ENCODE data around the gene SSUH2. TPM values are rescaled to one million over a fixed set of nuclear protein-coding genes. Genes with fewer than 3 reads are reported as not detected.

The SSUH2 gene
- total and polyA plus RNA-seq, 2 experiments from 2014 or later = 0.73 to 2.3 TPM

DNA sequence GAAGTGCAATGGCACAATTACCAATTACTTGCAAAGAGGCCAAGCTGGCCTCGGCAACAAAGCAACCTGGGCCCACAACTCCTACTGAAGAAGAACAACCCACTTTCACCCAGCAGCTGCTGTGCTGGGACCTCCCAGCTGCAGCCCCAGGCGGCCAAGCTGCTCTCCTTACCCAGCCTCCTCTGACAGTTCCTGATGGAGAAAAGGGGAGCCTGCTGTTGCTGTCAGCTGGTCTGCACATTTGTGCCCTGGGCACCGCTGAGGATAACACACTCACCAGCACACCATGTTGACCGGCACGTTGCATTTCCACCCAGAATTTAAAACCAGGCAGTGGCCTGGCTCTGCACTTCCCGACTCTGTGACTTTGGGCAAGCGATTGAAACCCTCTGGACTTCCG, 33.6 kb downstream of the SSUH2 start (continued):
- TF ChIP-seq ZNF462 (CRISPR knock-in tag; IDR thresholded peaks at IDR 0.05) = no peak
- TF ChIP-seq EZH2 (IDR thresholded peaks at IDR 0.05; ENCODE audit: low read depth, unreplicated experiment) = no peak
- no peak for TF ChIP-seq EZH2phosphoT487 (IDR thresholded peaks at IDR 0.05; ENCODE audit: unreplicated experiment)
- no peak for TF ChIP-seq STAT1 (IDR thresholded peaks at IDR 0.05; ENCODE audit: unreplicated experiment)
- no peak for TF ChIP-seq CREB1 (CRISPR knock-in tag; IDR thresholded peaks at IDR 0.05; ENCODE audit: low read depth)
- TF ChIP-seq, protein P1, sequence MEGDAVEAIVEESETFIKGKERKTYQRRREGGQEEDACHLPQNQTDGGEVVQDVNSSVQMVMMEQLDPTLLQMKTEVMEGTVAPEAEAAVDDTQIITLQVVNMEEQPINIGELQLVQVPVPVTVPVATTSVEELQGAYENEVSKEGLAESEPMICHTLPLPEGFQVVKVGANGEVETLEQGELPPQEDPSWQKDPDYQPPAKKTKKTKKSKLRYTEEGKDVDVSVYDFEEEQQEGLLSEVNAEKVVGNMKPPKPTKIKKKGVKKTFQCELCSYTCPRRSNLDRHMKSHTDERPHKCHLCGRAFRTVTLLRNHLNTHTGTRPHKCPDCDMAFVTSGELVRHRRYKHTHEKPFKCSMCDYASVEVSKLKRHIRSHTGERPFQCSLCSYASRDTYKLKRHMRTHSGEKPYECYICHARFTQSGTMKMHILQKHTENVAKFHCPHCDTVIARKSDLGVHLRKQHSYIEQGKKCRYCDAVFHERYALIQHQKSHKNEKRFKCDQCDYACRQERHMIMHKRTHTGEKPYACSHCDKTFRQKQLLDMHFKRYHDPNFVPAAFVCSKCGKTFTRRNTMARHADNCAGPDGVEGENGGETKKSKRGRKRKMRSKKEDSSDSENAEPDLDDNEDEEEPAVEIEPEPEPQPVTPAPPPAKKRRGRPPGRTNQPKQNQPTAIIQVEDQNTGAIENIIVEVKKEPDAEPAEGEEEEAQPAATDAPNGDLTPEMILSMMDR (conservative IDR thresholded peaks at IDR 0.05; ENCODE audit: low read depth in 2 of 2) = no peak
- no peak for TF ChIP-seq POLR2AphosphoS5 (IDR thresholded peaks at IDR 0.05; ENCODE audit: low read depth)
- no peak for TF ChIP-seq ZNF331 (CRISPR knock-in tag; IDR thresholded peaks at IDR 0.05; ENCODE audit: low read depth)
